Endothelial cell of umbilical vein (primary cell): ENCODE data around the gene TMEM151B. TPM values are rescaled to one million over a fixed set of nuclear protein-coding genes. Genes with fewer than 3 reads are reported as not detected.

ENCODE experiments used
- BruUV-seq: library from RNA; stranded (reverse); fragments of 400-500 nt; replicated peaks from 2 replicates; lab custom pipeline; 2021; lab: Mats Ljungman, UMichigan
- CTCF ChIA-PET: fragments of 300-600, 350-600 bp; sonication (Branson Sonifier 250); formaldehyde crosslinking; loops from one replicate; lab custom pipeline; 2021; ENCODE audit warnings: antibody characterized with exemption, inconsistent platforms; lab: Charles Lee
- POLR2A ChIA-PET: fragments of 300-600, 350-600 bp; sonication (Branson Sonifier 250); formaldehyde crosslinking; loops from one replicate; lab custom pipeline; 2021; ENCODE audit warnings: antibody characterized with exemption, inconsistent platforms; lab: Charles Lee
- DNase-seq: peaks from one replicate; pipeline ENCODE4 v3.0.0-alpha.2; 2011; ENCODE audit warnings: low read depth, low spot score
- FAIRE-seq: peaks from 2 replicates; lab custom pipeline; 2011; peaks lifted over from hg19 to GRCh38; lab: Jason Lieb, UNC
- H2AFZ ChIP-seq: 2 replicates; pipeline ENCODE4 v1.6.0; 2012; ENCODE audit warnings: low read depth, low read length, control low read depth, inconsistent platforms
- H3K27ac ChIP-seq: 2 replicates; pipeline ENCODE4 v1.5.1; 2011; ENCODE audit warnings: low read depth, mild to moderate bottlenecking, control low read depth, low read length, moderate library complexity; ENCODE audit not compliant: insufficient read depth
- H3K27me3 ChIP-seq, 2 experiments: 2 replicates each; pipeline versions ENCODE4 v1.6.0 to v1.6.1; 2011; ENCODE audit warnings: low read length in 2 of 2, mixed read lengths in 1 of 2; ENCODE audit not compliant: control insufficient read depth in 2 of 2, insufficient read depth in 2 of 2
- H3K36me3 ChIP-seq, 2 experiments: 2 replicates in 1 of 2; 3 replicates in 1 of 2; pipeline ENCODE4 v1.5.1; 2011; ENCODE audit warnings: low read length in 2 of 2, mild to moderate bottlenecking in 1 of 2, moderate library complexity in 1 of 2; ENCODE audit not compliant: control insufficient read depth in 2 of 2, insufficient read depth in 2 of 2; ENCODE audit errors: extremely low read depth in 1 of 2
- H3K4me1 ChIP-seq: 3 replicates; pipeline ENCODE4 v1.5.1; 2011; ENCODE audit warnings: mild to moderate bottlenecking, low read length; ENCODE audit not compliant: control insufficient read depth, insufficient read depth; ENCODE audit errors: extremely low read depth
- H3K4me2 ChIP-seq: 2 replicates; pipeline ENCODE4 v1.6.1; 2011; ENCODE audit warnings: low read length, control low read depth, mixed read lengths; ENCODE audit not compliant: insufficient read depth
- H3K4me3 ChIP-seq, 3 experiments: fragments of 200-600 bp in 1 of 3; sonication (generic), shearing (Covaris generic) in 1 of 3; replicated peaks in 1 of 3; 2 replicates each; pipeline ENCODE4 v1.5.1; 2011 to 2016; ENCODE audit warnings: control low read depth in 3 of 3, low read length in 3 of 3, mild to moderate bottlenecking in 2 of 3, inconsistent platforms in 1 of 3, low read depth in 1 of 3, moderate library complexity in 1 of 3; ENCODE audit not compliant: insufficient read depth in 1 of 3
- H3K79me2 ChIP-seq: 2 replicates; pipeline ENCODE4 v1.6.0; 2012; ENCODE audit warnings: low read length, inconsistent platforms; ENCODE audit not compliant: control insufficient read depth, insufficient read depth
- H3K9ac ChIP-seq: replicated peaks from 2 replicates; pipeline ENCODE3; 2011; ENCODE audit warnings: low read length, control low read depth; ENCODE audit not compliant: insufficient read depth; ENCODE audit errors: extremely low read depth
- H3K9me1 ChIP-seq: replicated peaks from 3 replicates; pipeline ENCODE4 v1.6.0; 2011; ENCODE audit warnings: mild to moderate bottlenecking, low read length; ENCODE audit not compliant: control insufficient read depth, insufficient read depth; ENCODE audit errors: extremely low read depth
- H3K9me3 ChIP-seq: replicated peaks from 2 replicates; pipeline ENCODE4 v1.5.1; 2012; ENCODE audit warnings: low read length, inconsistent platforms; ENCODE audit not compliant: control insufficient read depth, insufficient read depth
- H4K20me1 ChIP-seq: replicated peaks from 2 replicates; pipeline ENCODE3; 2011; ENCODE audit warnings: mild to moderate bottlenecking, low read length; ENCODE audit not compliant: control insufficient read depth, insufficient read depth; ENCODE audit errors: extremely low read depth
- EZH2 ChIP-seq: IDR thresholded peaks from 2 replicates; pipeline ENCODE4 v1.6.1; 2012; ENCODE audit warnings: borderline replicate concordance, low read depth, mild to moderate bottlenecking, moderate library complexity, low read length, inconsistent platforms; ENCODE audit not compliant: severe bottlenecking
- FOS ChIP-seq: IDR thresholded peaks from 2 replicates; pipeline ENCODE4 v1.6.1; 2011; ENCODE audit warnings: mild to moderate bottlenecking, low read length, moderate library complexity, borderline replicate concordance; ENCODE audit not compliant: insufficient read depth
- GATA2 ChIP-seq: IDR thresholded peaks from 2 replicates; pipeline ENCODE4 v1.7.0; 2011; ENCODE audit warnings: low read depth, mild to moderate bottlenecking, moderate library complexity, mixed read lengths, low read length; ENCODE audit not compliant: insufficient read length, insufficient read depth
- JUN ChIP-seq: IDR thresholded peaks from 2 replicates; pipeline ENCODE4 v1.6.1; 2011; ENCODE audit warnings: borderline replicate concordance, low read depth; ENCODE audit not compliant: insufficient read length, insufficient read depth
- MYC ChIP-seq: IDR thresholded peaks from one replicate; pipeline ENCODE4 v1.6.1; 2011; ENCODE audit warnings: mild to moderate bottlenecking, low read depth, low read length
- POLR2A ChIP-seq: IDR thresholded peaks from 2 replicates; pipeline ENCODE4 v1.6.1; 2012; ENCODE audit warnings: low read depth, mild to moderate bottlenecking, control low read depth, low read length
- POLR2AphosphoS5 ChIP-seq: IDR thresholded peaks from 2 replicates; pipeline ENCODE4 v1.6.1; 2012; ENCODE audit warnings: low read depth, mild to moderate bottlenecking, control low read depth, low read length, moderate library complexity; ENCODE audit not compliant: insufficient read depth
- dilution Hi-C: fragments of 300-500 bp; cut with MboI; formaldehyde crosslinking; loops from one replicate; pipeline ENCODE4 v1.15.0; 2019; ENCODE audit warnings: low sequenced_read_pairs; ENCODE audit not compliant: extremely low pct_ligation_motif_present
- intact Hi-C: fragments of 100-400 bp; cut with micrococcal nuclease; formaldehyde crosslinking; loops from one replicate; pipeline ENCODE4 v1.10.0; 2022
- polyA plus RNA-seq, 4 experiments: library from polyadenylated mRNA; depleted of rRNA in 3 of 4; stranded (reverse) in 3 of 4; unstranded in 1 of 4; fragments of >200 nt; gene quantifications; 2 replicates each; pipeline versions ENCODE4 v1.2.1 to v1.2.3, GENCODE V29; 2011 to 2012; ENCODE audit warnings: missing spikeins in 1 of 4
- total RNA-seq: library from RNA; stranded (reverse); gene quantifications from 2 replicates; pipeline ENCODE4 v1.2.3, GENCODE V29; 2021
- TF ChIP-seq, protein P1 (sequence below), 2 donors: IDR thresholded peaks; 1 replicate in 1 of 2; 2 replicates in 1 of 2; pipeline ENCODE4 v1.5.1; 2011; ENCODE audit warnings: low read length in 2 of 2, mild to moderate bottlenecking in 2 of 2, moderate library complexity in 2 of 2, control low read depth in 1 of 2, inconsistent platforms in 1 of 2, low read depth in 1 of 2; ENCODE audit not compliant: insufficient read depth in 1 of 2; ENCODE audit errors: extremely low read depth in 1 of 2
- TF ChIP-seq, protein P2 (sequence below): IDR thresholded peaks from 2 replicates; pipeline ENCODE4 v1.6.1; 2011; ENCODE audit not compliant: insufficient read depth, insufficient read length

Gene TMEM151B
- total and polyA plus RNA-seq, 2 donors (not counting 3 experiments of a cell fraction or from before 2014, with no cell fraction given) = 0.03 to 0.07 TPM

DNA sequence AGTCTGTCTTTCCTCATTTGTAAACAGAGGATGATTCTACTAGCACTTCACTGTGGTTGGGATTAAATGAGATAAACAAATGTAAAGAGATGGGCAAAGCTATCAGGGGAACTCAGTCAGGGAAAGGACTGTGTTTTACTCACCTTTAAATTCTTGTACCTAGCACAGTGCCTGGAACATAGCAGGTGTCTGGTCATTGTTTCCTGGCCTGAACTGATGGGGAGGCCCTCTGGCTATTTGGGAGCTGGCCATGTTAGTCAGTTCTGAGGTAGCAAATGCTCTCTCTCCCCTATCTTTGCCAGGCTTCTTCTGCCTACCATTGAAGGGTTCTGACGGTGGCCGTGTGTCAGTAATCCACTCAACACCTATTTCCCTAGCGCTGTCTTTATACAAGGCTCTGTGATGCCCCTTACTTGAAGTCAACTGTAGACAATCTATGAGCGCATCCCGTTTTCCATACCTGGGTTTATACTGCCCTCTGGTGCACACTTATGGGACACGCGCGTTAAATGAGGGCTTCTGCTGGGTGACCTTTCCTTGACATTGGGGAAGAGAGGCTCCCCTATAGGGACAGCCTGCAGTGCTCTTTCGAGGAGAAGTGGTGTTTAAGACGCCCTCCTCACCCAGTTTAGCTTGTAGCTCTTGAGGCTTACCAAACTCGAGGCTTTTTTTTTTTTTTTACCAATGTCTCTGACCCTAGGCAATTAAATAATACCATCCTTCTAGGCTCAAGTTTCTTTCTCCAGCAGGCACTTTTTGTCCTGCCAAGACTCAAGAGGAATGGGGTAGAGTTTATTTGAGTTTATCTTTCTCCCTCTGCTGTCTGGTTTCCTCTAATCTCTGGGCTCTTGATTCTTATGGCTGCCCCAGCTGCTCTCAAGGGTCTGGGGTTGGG is 68.2 kb downstream of the TMEM151B start:
- BruUV-seq = no TSS peak
- Histone ChIP-seq H3K36me3 (no peaks in the 10 kb centered on the region), H3K9me1 (no peaks in the 10 kb centered on the region), H2AFZ (no peak overlapping the region), H3K4me2 (no peak overlapping the region), H3K4me1 (no peaks in the 10 kb centered on the region), H3K9me3 (no peaks in the 10 kb centered on the region), H3K27me3 (peaks cover 28 to 44% of the 10 kb centered on the region in 2 experiments), H3K9ac (no peak overlapping the region), H4K20me1 (no peaks in the 10 kb centered on the region), H3K27ac (no peak overlapping the region), H3K4me3 (no peak overlapping the region), H3K79me2 (no peaks in the 10 kb centered on the region)
- TF ChIP-seq, protein P1, sequence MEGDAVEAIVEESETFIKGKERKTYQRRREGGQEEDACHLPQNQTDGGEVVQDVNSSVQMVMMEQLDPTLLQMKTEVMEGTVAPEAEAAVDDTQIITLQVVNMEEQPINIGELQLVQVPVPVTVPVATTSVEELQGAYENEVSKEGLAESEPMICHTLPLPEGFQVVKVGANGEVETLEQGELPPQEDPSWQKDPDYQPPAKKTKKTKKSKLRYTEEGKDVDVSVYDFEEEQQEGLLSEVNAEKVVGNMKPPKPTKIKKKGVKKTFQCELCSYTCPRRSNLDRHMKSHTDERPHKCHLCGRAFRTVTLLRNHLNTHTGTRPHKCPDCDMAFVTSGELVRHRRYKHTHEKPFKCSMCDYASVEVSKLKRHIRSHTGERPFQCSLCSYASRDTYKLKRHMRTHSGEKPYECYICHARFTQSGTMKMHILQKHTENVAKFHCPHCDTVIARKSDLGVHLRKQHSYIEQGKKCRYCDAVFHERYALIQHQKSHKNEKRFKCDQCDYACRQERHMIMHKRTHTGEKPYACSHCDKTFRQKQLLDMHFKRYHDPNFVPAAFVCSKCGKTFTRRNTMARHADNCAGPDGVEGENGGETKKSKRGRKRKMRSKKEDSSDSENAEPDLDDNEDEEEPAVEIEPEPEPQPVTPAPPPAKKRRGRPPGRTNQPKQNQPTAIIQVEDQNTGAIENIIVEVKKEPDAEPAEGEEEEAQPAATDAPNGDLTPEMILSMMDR (IDR thresholded peaks at IDR 0.05; ENCODE audit: extremely low read depth in 1 of 2, insufficient read depth in 1 of 2, low read depth in 1 of 2, low read length in 2 of 2) = peak; percentile 57 to 72
- no peak for TF ChIP-seq JUN
- DNase-seq (peak; percentile 63), FAIRE-seq (peak; percentile 93)
- POLR2A ChIA-PET = no interaction called here
- CTCF ChIA-PET = interaction anchor here (0.5 to 6.3 kb wide), 23 partner anchors 13 to 260 kb away, joined by 3 to 154 read pairs (median 4); partner anchors contain the start of genes AARS2, MRPL14, SLC35B2 and TMEM151B
- intact Hi-C loops (loop anchor here (1.0 to 5.0 kb wide), 4 partner anchors 70 to 242 kb away; no protein-coding TSS in a partner anchor), dilution Hi-C loops (no loop called here)

DNA sequence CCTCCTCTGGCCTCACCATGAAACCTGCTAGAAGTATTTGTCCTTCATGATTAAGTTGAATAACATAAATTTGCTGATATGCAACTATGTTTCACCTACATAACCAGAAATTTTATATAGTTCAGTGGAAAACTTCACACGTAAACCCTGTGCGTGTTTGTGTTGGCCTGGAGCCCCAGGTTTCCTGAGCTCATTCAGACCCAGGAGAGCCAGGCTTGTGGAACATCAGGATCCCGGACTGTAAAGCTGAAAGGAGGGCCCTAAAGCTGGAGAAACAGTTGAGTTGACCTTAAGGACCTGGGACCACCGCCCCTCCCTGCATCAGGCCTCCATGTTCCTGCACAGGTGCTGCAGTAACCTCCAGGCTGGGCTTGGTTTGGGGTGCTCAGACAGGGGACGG is 69.1 kb downstream of the TMEM151B start:
- Histone ChIP-seq H3K36me3 (no peaks in the 10 kb centered on the region), H3K4me1 (no peaks in the 10 kb centered on the region), H3K9me3 (no peaks in the 10 kb centered on the region), H4K20me1 (no peaks in the 10 kb centered on the region), H3K27me3 (peaks cover 30 to 47% of the 10 kb centered on the region in 2 experiments), H3K9ac (no peak overlapping the region), H3K9me1 (no peaks in the 10 kb centered on the region), H3K4me2 (no peak overlapping the region), H3K79me2 (no peaks in the 10 kb centered on the region), H3K4me3 (no peak overlapping the region), H3K27ac (no peak overlapping the region), H2AFZ (no peak overlapping the region)
- intact Hi-C loops (loop anchor here (2.0 to 5.0 kb wide), 2 partner anchors 187 to 242 kb away; no protein-coding TSS in a partner anchor), dilution Hi-C loops (no loop called here)
- FAIRE-seq (no peak), DNase-seq (peak; percentile 17)
- ChIA-PET POLR2A (no interaction called here), CTCF (interaction anchor here (0.9 to 6.3 kb wide), 8 partner anchors 18 to 243 kb away, joined by 3 to 154 read pairs (median 4); partner anchors contain the start of genes SLC35B2 and TMEM151B)
- no TSS peak for BruUV-seq
- TF ChIP-seq POLR2AphosphoS5 = no peak
- TF ChIP-seq EZH2 = no peak
- TF ChIP-seq POLR2A = no peak
- no peak for TF ChIP-seq JUN
- TF ChIP-seq, protein P1 (IDR thresholded peaks at IDR 0.05; ENCODE audit: extremely low read depth in 1 of 2, insufficient read depth in 1 of 2, low read depth in 1 of 2, low read length in 2 of 2) = no peak
- TF ChIP-seq, protein P2, sequence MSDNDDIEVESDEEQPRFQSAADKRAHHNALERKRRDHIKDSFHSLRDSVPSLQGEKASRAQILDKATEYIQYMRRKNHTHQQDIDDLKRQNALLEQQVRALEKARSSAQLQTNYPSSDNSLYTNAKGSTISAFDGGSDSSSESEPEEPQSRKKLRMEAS = no peak
- no peak for TF ChIP-seq MYC
- TF ChIP-seq GATA2 = no peak
- TF ChIP-seq FOS = no peak
